CD4-positive, alpha-beta T cell treated with Interleukin-15 for 4 hours (primary cell): Measurements from ENCODE around the gene SLC4A8.
"Not testable (repeated sequence)": the region's sequence is repeated elsewhere in the genome, so short reads cannot be mapped to it uniquely, and the experiment has no call there.

Experiments used
- DNase-seq: peaks from one replicate; pipeline ENCODE4 v3.0.0-alpha.2; 2020; ENCODE audit warnings: low spot score

Gene SLC4A8

GRCh38 chr12:51430196-51430895, 5.7 kb downstream of the SLC4A8 start:
- no peak for DNase-seq

- no peak for DNase-seq
Measured at GRCh38 chr12:51432921-51433320, 8.3 kb downstream of the SLC4A8 start.

GRCh38 chr12:51434305-51434704, 9.7 kb downstream of the SLC4A8 start:
- DNase-seq: no peak

GRCh38 chr12:51437431-51437830, 12.8 kb downstream of the SLC4A8 start:
- no peak for DNase-seq

GRCh38 chr12:51439330-51439729, 14.7 kb downstream of the SLC4A8 start:
- DNase-seq: no peak

- no peak for DNase-seq
Measured at GRCh38 chr12:51441583-51441982, 17.0 kb downstream of the SLC4A8 start.

- DNase-seq: no peak
Measured at GRCh38 chr12:51442324-51442723, 17.7 kb downstream of the SLC4A8 start.

- no peak for DNase-seq
Measured at GRCh38 chr12:51443573-51443972, 18.9 kb downstream of the SLC4A8 start.

- DNase-seq: no peak
Measured at GRCh38 chr12:51448618-51449256, 24.1 kb downstream of the SLC4A8 start.

- DNase-seq: no peak
Measured at GRCh38 chr12:51449580-51450246, 25.1 kb downstream of the SLC4A8 start.

- DNase-seq: no peak
Measured at GRCh38 chr12:51450333-51450732, 25.7 kb downstream of the SLC4A8 start.

- DNase-seq: no peak
Measured at GRCh38 chr12:51450806-51451205, 26.2 kb downstream of the SLC4A8 start.

- DNase-seq: not testable (repeated sequence)
Measured at GRCh38 chr12:51454016-51454415, 29.4 kb downstream of the SLC4A8 start.

GRCh38 chr12:51455050-51455449, 30.4 kb downstream of the SLC4A8 start:
- not testable (repeated sequence) for DNase-seq

- DNase-seq: no peak
Measured at GRCh38 chr12:51458635-51459034, 34.0 kb downstream of the SLC4A8 start.

- DNase-seq: no peak
Measured at GRCh38 chr12:51460519-51460918, 35.9 kb downstream of the SLC4A8 start.

- no peak for DNase-seq
Measured at GRCh38 chr12:51465491-51465890, 40.9 kb downstream of the SLC4A8 start.

- DNase-seq: no peak
Measured at GRCh38 chr12:51470116-51470515, 45.5 kb downstream of the SLC4A8 start.

- no peak for DNase-seq
Measured at GRCh38 chr12:51471111-51471864, 46.7 kb downstream of the SLC4A8 start.

- no peak for DNase-seq
Measured at GRCh38 chr12:51472984-51473383, 48.4 kb downstream of the SLC4A8 start.

GRCh38 chr12:51473947-51474346, 49.3 kb downstream of the SLC4A8 start:
- DNase-seq: no peak

GRCh38 chr12:51475543-51475942, 50.9 kb downstream of the SLC4A8 start:
- no peak for DNase-seq

GRCh38 chr12:51480978-51481377, 56.3 kb downstream of the SLC4A8 start:
- no peak for DNase-seq
